Natural killer cell (primary cell): ENCODE results near the gene POLR3GL. TPM values are rescaled to one million over a fixed set of nuclear protein-coding genes. Genes with fewer than 3 reads are reported as not detected.

Source experiments
- ATAC-seq, 3 donors: fragments of 150-1000 bp in 2 of 3; fragments of 200-7000 bp in 1 of 3; cut with Tn5 transposase; 1 replicate in 1 of 3; 2 replicates in 2 of 3; pipeline ENCODE4 v1.10.0; 2021; ENCODE audit warnings: mild to moderate bottlenecking in 2 of 3, moderate library complexity in 2 of 3
- DNase-seq, 2 donors: peaks; one replicate each; pipeline versions ENCODE4 v3.0.0 to v3.0.0-alpha.2; 2013 to 2021; ENCODE audit warnings: mixed read lengths in 1 of 2
- H3K27ac ChIP-seq: one replicate; pipeline ENCODE4 v1.5.1; 2013; ENCODE audit warnings: mild to moderate bottlenecking, low read length
- H3K27me3 ChIP-seq: one replicate; pipeline ENCODE4 v1.6.1; 2013; ENCODE audit warnings: low read length; ENCODE audit not compliant: control insufficient read depth, insufficient read depth
- H3K36me3 ChIP-seq: one replicate; pipeline ENCODE4 v1.6.1; 2013; ENCODE audit warnings: low read length; ENCODE audit not compliant: control insufficient read depth, insufficient read depth
- H3K4me1 ChIP-seq: one replicate; pipeline ENCODE4 v1.6.1; 2013; ENCODE audit warnings: low read length; ENCODE audit not compliant: control insufficient read depth, insufficient read depth
- H3K4me3 ChIP-seq: one replicate; pipeline ENCODE4 v1.5.1; 2013; ENCODE audit warnings: low read length
- H3K9me3 ChIP-seq: one replicate; pipeline ENCODE4 v1.6.1; 2013; ENCODE audit warnings: low read length; ENCODE audit not compliant: control insufficient read depth, insufficient read depth
- H3K27ac Mint-ChIP-seq, 2 donors: one replicate each; pipeline ENCODE4 v1.8.0; 2022; ENCODE audit warnings: mild to moderate bottlenecking in 2 of 2, mixed read lengths in 2 of 2, moderate library complexity in 1 of 2
- H3K27me3 Mint-ChIP-seq, 2 donors: one replicate each; pipeline ENCODE4 v1.8.0; 2022; ENCODE audit warnings: low read depth in 2 of 2, mixed read lengths in 2 of 2
- H3K36me3 Mint-ChIP-seq: one replicate; pipeline ENCODE4 v1.8.0; 2022; ENCODE audit warnings: mixed read lengths
- H3K4me1 Mint-ChIP-seq, 2 donors: one replicate each; pipeline ENCODE4 v1.8.0; 2022; ENCODE audit warnings: mixed read lengths in 2 of 2
- H3K4me3 Mint-ChIP-seq: one replicate; pipeline ENCODE4 v1.8.0; 2022; ENCODE audit warnings: mild to moderate bottlenecking, moderate library complexity, mixed read lengths
- H3K9me3 Mint-ChIP-seq, 2 donors: one replicate each; pipeline ENCODE4 v1.8.0; 2022; ENCODE audit warnings: mixed read lengths in 2 of 2
- WGBS: methylation state at CpG from one replicate; pipeline ENCODE4 v1.1.7; 2013; ENCODE audit warnings: missing lambda C conversion rate; ENCODE audit not compliant: insufficient coverage; 5-methylcytosine and 5-hydroxymethylcytosine counted together
- intact Hi-C: fragments of 100-400 bp; cut with micrococcal nuclease; formaldehyde crosslinking; loops from one replicate; pipeline ENCODE4 v1.14.2; 2022
- total RNA-seq, 4 donors: library from RNA; stranded (reverse); fragments of 120-200 nt in 1 of 4; gene quantifications; one replicate each; pipeline versions ENCODE4 v1.2.3 to v1.2.4, GENCODE V29; 2013 to 2022
- TF ChIP-seq, protein P1 (sequence below): fragments of 200-600 bp; IDR thresholded peaks from one replicate; pipeline ENCODE4 v1.8.0; 2022; ENCODE audit warnings: antibody characterized with exemption

Gene POLR3GL
- total RNA-seq, 3 donors from 2014 or later (not counting 1 experiment from before 2014, with no cell fraction given): 34.9 to 37.5 (median 37.4) TPM

- no peaks in the 10 kb centered on the region for H3K9me3 ChIP-seq
- Mint-ChIP-seq H3K4me3 (peak within 1 kb of the TSS; percentile 97), H3K27ac (peak within 1 kb of the TSS; percentile 97 to 99), H3K27me3 (no peaks in the 10 kb centered on the region), H3K36me3 (peaks cover 46% of the 10 kb centered on the region), H3K9me3 (no peaks in the 10 kb centered on the region), H3K4me1 (peaks cover 71 to 76% of the 10 kb centered on the region in 2 donors)
- DNase-seq: peak; percentile 91 to 95
- WGBS: under 1% methylated on average over 30 of the region's 30 CpGs
- H3K4me3 ChIP-seq: peak within 1 kb of the TSS; percentile 64
- intact Hi-C loops: loop anchor here (1.0 to 5.0 kb wide), 4 partner anchors 16 to 69 kb away; partner anchors contain the start of genes ANKRD34A, POLR3GL and RBM8A
- ATAC-seq: peak; percentile 85 to 97 (median 95)
- peaks cover 48% of the 10 kb centered on the region for H3K4me1 ChIP-seq
- H3K27me3 ChIP-seq: no peaks in the 10 kb centered on the region
- peak within 1 kb of the TSS; percentile 88 for H3K27ac ChIP-seq
- TF ChIP-seq, protein P1, sequence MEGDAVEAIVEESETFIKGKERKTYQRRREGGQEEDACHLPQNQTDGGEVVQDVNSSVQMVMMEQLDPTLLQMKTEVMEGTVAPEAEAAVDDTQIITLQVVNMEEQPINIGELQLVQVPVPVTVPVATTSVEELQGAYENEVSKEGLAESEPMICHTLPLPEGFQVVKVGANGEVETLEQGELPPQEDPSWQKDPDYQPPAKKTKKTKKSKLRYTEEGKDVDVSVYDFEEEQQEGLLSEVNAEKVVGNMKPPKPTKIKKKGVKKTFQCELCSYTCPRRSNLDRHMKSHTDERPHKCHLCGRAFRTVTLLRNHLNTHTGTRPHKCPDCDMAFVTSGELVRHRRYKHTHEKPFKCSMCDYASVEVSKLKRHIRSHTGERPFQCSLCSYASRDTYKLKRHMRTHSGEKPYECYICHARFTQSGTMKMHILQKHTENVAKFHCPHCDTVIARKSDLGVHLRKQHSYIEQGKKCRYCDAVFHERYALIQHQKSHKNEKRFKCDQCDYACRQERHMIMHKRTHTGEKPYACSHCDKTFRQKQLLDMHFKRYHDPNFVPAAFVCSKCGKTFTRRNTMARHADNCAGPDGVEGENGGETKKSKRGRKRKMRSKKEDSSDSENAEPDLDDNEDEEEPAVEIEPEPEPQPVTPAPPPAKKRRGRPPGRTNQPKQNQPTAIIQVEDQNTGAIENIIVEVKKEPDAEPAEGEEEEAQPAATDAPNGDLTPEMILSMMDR: no peak
- H3K36me3 ChIP-seq: peaks cover 41% of the 10 kb centered on the region
These were observed 32.0 kb downstream of the POLR3GL start, which contains the start of gene TXNIP for GRCh38 chr1:145996433-145997015. Gene TXNIP, minus strand, starts transcription at chr1:145996579. Its CDS starts 313 bp downstream, at chr1:145996266.

DNA sequence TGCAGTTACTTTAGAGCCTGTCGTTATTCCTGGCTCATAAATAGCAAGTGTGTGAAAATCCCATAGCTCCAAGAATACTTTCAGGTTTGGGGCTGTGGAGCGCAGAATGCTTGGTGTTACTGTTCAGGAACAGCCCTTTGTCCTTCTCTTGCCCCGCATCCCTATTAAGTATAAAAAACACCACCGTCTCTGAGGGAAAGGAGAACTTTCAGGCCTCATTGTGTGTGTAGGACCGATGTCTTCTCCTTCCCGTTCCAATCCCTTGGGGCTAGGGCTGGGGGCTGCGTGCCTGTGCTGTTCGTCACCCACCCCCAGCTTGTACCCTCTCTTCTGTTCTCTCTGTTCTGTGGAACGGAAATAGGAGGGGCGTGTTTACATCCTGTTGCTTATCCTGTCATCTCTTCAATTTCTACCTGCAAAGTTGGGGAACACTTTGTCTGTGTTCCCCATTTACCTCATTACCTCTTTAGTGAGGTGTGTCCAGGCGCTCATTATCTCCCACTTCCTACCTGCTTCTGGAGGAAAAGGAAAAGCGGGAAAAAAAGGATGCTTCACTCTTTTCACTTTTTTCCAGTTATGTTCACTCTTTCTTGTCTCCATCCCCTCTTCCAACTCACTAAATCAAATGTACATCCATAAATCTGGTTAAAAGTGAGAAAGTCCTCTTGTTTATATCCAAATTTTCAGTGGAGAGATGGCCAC, 32.7 kb downstream of the POLR3GL start:
- H3K4me1 ChIP-seq: peaks cover 46% of the 10 kb centered on the region
- intact Hi-C loops: loop anchor here (1.0 to 5.0 kb wide), 4 partner anchors 17 to 70 kb away; partner anchors contain the start of genes ANKRD34A, POLR3GL and RBM8A
- H3K27me3 ChIP-seq: no peaks in the 10 kb centered on the region
- Mint-ChIP-seq H3K27ac (peak overlapping the region; percentile 97 to 99), H3K27me3 (no peaks in the 10 kb centered on the region), H3K4me1 (peaks cover 65 to 70% of the 10 kb centered on the region in 2 donors), H3K9me3 (no peaks in the 10 kb centered on the region), H3K4me3 (peak overlapping the region; percentile 97), H3K36me3 (peaks cover 42% of the 10 kb centered on the region)
- WGBS: 0% methylated on average over 5 of the region's 12 CpGs
- H3K4me3 ChIP-seq: peak overlapping the region; percentile 64
- DNase-seq (peak; percentile 43 to 83), ATAC-seq (peak; percentile 22 to 40 (median 30))
- peaks cover 36% of the 10 kb centered on the region for H3K36me3 ChIP-seq
- H3K9me3 ChIP-seq: no peaks in the 10 kb centered on the region
- TF ChIP-seq, protein P1: peak; percentile 13
- H3K27ac ChIP-seq: peak overlapping the region; percentile 88

DNA sequence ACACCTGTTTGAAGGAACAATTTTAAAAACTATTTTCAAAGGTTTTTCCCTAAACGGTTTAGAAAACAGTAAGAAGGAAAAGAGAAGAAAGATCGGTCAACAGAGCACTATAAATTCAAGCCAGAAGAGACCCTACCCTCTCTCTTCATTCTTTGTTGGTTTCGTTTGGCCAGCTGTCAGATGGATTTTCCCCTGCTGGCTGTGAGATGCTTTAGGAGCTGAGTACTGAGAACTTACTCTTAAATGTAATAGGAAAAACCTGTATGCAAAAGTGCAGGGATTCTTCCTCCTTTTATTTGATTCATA, 33.2 kb downstream of the POLR3GL start:
- no peak for ATAC-seq

More for the DNA sequence above, 33.2 kb downstream of the POLR3GL start:
- H3K9me3 ChIP-seq: no peaks in the 10 kb centered on the region
- H3K36me3 ChIP-seq: peaks cover 31% of the 10 kb centered on the region
- Mint-ChIP-seq H3K4me1 (peaks cover 60 to 65% of the 10 kb centered on the region in 2 donors), H3K36me3 (peaks cover 38% of the 10 kb centered on the region), H3K27me3 (no peaks in the 10 kb centered on the region), H3K27ac (peak overlapping the region; percentile 97 to 99), H3K4me3 (peak overlapping the region; percentile 97), H3K9me3 (no peaks in the 10 kb centered on the region)
- intact Hi-C loops: loop anchor here (1.0 to 5.0 kb wide), 4 partner anchors 17 to 70 kb away; partner anchors contain the start of genes ANKRD34A, POLR3GL and RBM8A
- H3K27ac ChIP-seq: peak overlapping the region; percentile 88
- peaks cover 42% of the 10 kb centered on the region for H3K4me1 ChIP-seq
- H3K4me3 ChIP-seq: peak overlapping the region; percentile 64
- no CpG with 5 or more reads among the region's 3 CpGs for WGBS
- peak in 1 of 2 donors; percentile 58 for DNase-seq
- TF ChIP-seq, protein P1: no peak
- H3K27me3 ChIP-seq: no peaks in the 10 kb centered on the region
